Measurements from ENCODE around the gene AK2.
"Not testable (repeated sequence)": the region's sequence is repeated elsewhere in the genome, so short reads cannot be mapped to it uniquely, and the experiment has no call there.

Gene AK2

GRCh38 chr1:33048426-33048825 is 11.7 kb upstream of the AK2 start:
- Mint-ChIP-seq H3K27ac (no peak overlapping the region), H3K27me3 (ENCODE audit: low read depth) (no peaks in the 10 kb centered on the region), H3K9me3 (peaks cover 9% of the 10 kb centered on the region), H3K36me3 (ENCODE audit: low read depth) (peaks cover 9% of the 10 kb centered on the region), H3K4me3 (no peak overlapping the region), H3K4me1 (peaks cover 26% of the 10 kb centered on the region)
- no peak for TF ChIP-seq CTCF (IDR thresholded peaks at IDR 0.05; ENCODE audit: unreplicated experiment in 3 of 3)

GRCh38 chr1:33047839-33048305 is 11.2 kb upstream of the AK2 start:
- no peaks in the 10 kb centered on the region for H3K27me3 Mint-ChIP-seq (ENCODE audit: low read depth)
- H3K9me3 Mint-ChIP-seq: peaks cover 8% of the 10 kb centered on the region
- H3K36me3 Mint-ChIP-seq (ENCODE audit: low read depth): peaks cover 7% of the 10 kb centered on the region
- TF ChIP-seq CTCF (IDR thresholded peaks at IDR 0.05; ENCODE audit: unreplicated experiment in 3 of 3): no peak
- no peak overlapping the region for H3K27ac Mint-ChIP-seq
- H3K4me1 Mint-ChIP-seq: peaks cover 32% of the 10 kb centered on the region
- no peak overlapping the region for H3K4me3 Mint-ChIP-seq

GRCh38 chr1:33047290-33047689 is 10.6 kb upstream of the AK2 start:
- TF ChIP-seq CTCF (IDR thresholded peaks at IDR 0.05; ENCODE audit: unreplicated experiment in 3 of 3): no peak
- H3K36me3 Mint-ChIP-seq (ENCODE audit: low read depth): peaks cover 7% of the 10 kb centered on the region
- no peak overlapping the region for H3K27ac Mint-ChIP-seq
- H3K4me1 Mint-ChIP-seq: peaks cover 36% of the 10 kb centered on the region
- peaks cover 8% of the 10 kb centered on the region for H3K9me3 Mint-ChIP-seq
- H3K4me3 Mint-ChIP-seq: no peak overlapping the region
- H3K27me3 Mint-ChIP-seq (ENCODE audit: low read depth): no peaks in the 10 kb centered on the region

- not testable (repeated sequence) for H3K4me3 Mint-ChIP-seq; H3K27me3 Mint-ChIP-seq (ENCODE audit: low read depth); H3K9me3 Mint-ChIP-seq; H3K27ac Mint-ChIP-seq; H3K36me3 Mint-ChIP-seq (ENCODE audit: low read depth)
- peaks cover 36% of the 10 kb centered on the region for H3K4me1 Mint-ChIP-seq
These were observed 9.6 kb upstream of the AK2 start for GRCh38 chr1:33046234-33046633.

- Mint-ChIP-seq H3K9me3 (peaks cover 8% of the 10 kb centered on the region), H3K4me1 (peaks cover 36% of the 10 kb centered on the region), H3K27me3 (ENCODE audit: low read depth) (no peaks in the 10 kb centered on the region), H3K4me3 (no peak overlapping the region), H3K36me3 (ENCODE audit: low read depth) (peaks cover 7% of the 10 kb centered on the region), H3K27ac (no peak overlapping the region)
- TF ChIP-seq CTCF (IDR thresholded peaks at IDR 0.05; ENCODE audit: unreplicated experiment in 3 of 3): no peak
These were observed 9.1 kb upstream of the AK2 start for GRCh38 chr1:33045814-33046213.

- Mint-ChIP-seq H3K4me3 (no peak overlapping the region), H3K27me3 (ENCODE audit: low read depth) (no peaks in the 10 kb centered on the region), H3K27ac (no peak overlapping the region), H3K4me1 (peaks cover 36% of the 10 kb centered on the region), H3K9me3 (peaks cover 2% of the 10 kb centered on the region), H3K36me3 (ENCODE audit: low read depth) (peaks cover 1% of the 10 kb centered on the region)
- TF ChIP-seq CTCF (IDR thresholded peaks at IDR 0.05; ENCODE audit: unreplicated experiment in 3 of 3): no peak
These were observed 8.6 kb upstream of the AK2 start for GRCh38 chr1:33045246-33045645.

Data from nephron (organoid).